AG09319 (cell line): Measurements from ENCODE around the gene LGALS3BP.
A peak's percentile ranks its signal among the peaks of the same experiment; 100 is the strongest.

ENCODE experiments used
- DNase-seq: peaks from one replicate; pipeline ENCODE4 v3.0.0-alpha.2; 2010; ENCODE audit warnings: low read depth; ENCODE audit errors: extremely low read depth
- CTCF ChIP-seq: IDR thresholded peaks from 2 replicates; pipeline ENCODE4 v1.5.1; 2011; ENCODE audit warnings: low read depth, mild to moderate bottlenecking, inconsistent platforms, low read length, moderate library complexity

Gene LGALS3BP

GRCh38 chr17:78935419-78936323 is 44.1 kb downstream of the LGALS3BP start:
- DNase-seq = peak; percentile 87
- no peak for TF ChIP-seq CTCF

DNA sequence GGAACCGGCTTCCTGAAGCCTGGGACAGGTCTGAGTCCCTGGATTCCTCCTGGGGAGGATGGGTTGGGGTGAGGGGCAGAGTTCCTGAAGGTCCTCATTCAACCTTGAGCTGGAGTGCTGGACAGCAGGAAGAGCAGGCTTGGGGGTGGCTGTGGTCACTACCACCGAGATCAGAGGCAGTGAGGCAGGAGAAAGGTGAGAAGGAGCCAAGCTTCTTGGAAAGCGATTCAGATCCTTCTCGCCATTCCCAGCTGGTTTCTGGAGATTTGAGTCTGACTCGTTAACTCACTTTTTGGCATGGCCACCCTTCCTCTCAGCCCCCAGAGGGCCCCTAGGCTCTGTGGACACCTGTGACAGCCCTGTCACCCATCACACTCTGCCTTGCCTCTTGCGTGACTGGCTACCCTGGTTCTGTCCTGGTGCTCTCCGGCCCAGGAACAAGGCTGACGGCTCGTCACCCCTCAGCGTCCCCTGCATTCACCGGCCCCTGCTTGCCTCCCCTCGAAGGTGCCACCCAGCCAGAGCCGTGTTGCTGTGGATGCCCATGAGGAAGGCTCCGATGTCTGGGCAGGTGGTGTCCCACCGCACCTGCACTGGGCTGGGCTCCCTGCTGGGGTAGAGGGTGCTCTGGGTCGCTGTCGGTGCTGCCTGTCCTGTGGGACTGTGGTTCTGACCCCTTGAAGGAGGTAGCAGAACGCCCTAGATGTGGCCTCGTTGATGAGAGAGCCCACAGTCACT is 44.9 kb downstream of the LGALS3BP start:
- no peak for DNase-seq
- TF ChIP-seq CTCF = no peak

- DNase-seq = peak; percentile 97
Measured at GRCh38 chr17:78933959-78934568, 45.7 kb downstream of the LGALS3BP start.

DNA sequence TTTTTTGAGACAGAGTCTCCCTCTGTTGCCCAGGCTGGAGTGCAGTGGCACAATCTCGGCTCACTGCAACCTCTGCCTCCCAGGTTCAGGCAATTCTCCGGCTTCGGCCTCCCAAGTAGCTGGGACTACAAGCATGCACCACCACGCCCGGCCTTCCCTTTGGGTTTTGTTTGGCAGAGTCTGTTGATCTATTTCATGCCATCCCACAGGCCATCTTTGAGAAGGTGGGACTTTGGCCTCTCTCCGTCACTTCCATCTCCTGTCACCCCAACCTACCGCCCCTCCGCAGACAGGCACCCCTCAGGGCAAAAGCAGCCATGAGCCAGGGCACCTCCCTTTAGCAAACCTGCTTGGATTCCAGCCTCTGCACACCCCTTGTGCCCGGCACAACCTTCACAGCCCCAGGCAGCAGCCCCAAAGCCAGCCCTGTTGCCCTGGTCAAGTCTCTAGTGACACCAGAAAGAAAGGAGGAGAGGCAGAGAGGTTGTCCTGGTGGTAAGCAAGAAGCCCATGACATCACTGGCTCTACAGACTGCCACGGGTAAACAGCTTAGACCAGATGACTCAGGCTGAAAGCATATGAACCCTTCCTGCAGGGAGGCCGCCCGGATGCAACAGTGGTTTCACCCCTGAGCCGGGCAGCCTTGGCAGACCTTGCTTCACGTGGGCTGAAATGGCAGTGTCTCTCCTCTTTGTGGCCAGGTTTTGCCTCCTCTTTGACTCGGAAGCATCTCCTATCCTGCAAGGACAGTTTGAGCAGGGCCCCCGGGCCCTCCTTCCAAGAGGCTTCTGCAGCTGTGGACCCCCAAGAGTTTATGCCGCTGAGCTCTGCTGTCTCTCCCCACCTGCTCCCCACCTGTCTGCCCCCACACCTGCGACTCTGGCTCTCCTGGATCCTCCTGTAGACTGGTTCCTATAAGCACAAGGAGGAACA is 46.4 kb downstream of the LGALS3BP start:
- peak; percentile 84 for DNase-seq
- TF ChIP-seq CTCF = no peak

More at GRCh38 chr17:78933959-78934568, 45.7 kb downstream of the LGALS3BP start:
- TF ChIP-seq CTCF = no peak

- TF ChIP-seq CTCF = no peak
- DNase-seq = no peak
Measured at GRCh38 chr17:78929908-78930775, 49.6 kb downstream of the LGALS3BP start.
